T-helper 2 cell (primary cell): ENCODE measurements around the gene MXRA7.
"Not testable (repeated sequence)": the region's sequence is repeated elsewhere in the genome, so short reads cannot be mapped to it uniquely, and the experiment has no call there.

Experiments used
- DNase-seq, 5 experiments: peaks; one replicate each; pipeline versions ENCODE4 v3.0.0 to v3.0.0-alpha.2; 2012 to 2022

MXRA7 gene

DNA sequence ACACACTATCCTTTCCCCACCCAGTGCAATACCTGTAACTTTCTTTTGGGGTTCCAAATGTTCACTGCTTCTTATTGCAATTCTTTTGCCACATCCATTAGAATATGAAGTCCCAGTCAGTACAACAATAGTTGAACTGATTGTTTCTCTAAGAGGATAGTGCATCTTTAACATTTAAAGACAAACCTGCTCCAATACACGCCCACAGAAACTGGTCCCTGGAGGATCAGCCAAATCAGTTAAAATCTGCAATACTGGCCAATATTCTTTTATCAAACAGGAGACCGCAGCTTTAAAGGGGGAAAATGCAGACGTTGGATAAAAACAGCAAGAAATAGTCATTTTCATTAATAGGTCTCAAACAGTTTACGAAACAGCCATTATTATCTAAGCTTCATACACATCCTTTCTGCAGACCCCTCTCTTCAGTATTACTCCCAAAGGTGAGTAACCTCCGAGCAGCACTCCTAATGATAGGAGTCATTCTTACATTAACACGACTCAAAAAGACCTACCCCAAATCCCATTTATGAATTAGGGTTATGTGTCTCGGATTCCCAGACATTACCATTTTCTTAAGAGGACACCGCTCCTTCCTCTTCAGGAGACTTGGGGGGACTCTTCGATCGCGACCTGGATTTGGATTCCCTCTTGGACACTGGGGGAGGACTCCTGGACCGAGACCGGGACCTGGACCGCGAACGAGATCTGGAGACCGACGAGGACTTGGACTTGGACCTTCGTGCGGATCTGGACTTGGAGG, 25.0 kb upstream of the MXRA7 start:
- DNase-seq = no peak

- peak in 1 of 5 experiments; percentile 66 for DNase-seq
Measured at GRCh38 chr17:76735006-76735405, 24.2 kb upstream of the MXRA7 start.

- peak in 1 of 5 experiments; percentile 58 for DNase-seq
Measured at GRCh38 chr17:76734080-76734840, 23.5 kb upstream of the MXRA7 start.

DNA sequence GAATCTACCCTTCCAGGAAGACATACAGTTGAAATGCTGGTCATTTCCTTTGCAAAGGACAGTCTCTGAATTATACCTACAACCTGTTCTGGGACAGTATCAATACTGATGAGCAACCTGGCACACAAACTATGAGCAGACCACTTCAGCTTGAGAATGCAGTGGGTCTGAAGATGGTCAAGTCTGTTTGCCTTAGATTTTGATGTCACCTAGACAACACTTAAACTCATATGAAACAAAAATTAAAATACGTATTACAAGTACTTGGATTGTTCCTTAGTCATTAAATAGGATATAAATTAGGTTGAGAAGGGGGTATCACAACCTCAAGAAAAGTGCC, 22.8 kb upstream of the MXRA7 start:
- no peak for DNase-seq

- no peak for DNase-seq
Measured at GRCh38 chr17:76732734-76733617, 22.2 kb upstream of the MXRA7 start.

DNA sequence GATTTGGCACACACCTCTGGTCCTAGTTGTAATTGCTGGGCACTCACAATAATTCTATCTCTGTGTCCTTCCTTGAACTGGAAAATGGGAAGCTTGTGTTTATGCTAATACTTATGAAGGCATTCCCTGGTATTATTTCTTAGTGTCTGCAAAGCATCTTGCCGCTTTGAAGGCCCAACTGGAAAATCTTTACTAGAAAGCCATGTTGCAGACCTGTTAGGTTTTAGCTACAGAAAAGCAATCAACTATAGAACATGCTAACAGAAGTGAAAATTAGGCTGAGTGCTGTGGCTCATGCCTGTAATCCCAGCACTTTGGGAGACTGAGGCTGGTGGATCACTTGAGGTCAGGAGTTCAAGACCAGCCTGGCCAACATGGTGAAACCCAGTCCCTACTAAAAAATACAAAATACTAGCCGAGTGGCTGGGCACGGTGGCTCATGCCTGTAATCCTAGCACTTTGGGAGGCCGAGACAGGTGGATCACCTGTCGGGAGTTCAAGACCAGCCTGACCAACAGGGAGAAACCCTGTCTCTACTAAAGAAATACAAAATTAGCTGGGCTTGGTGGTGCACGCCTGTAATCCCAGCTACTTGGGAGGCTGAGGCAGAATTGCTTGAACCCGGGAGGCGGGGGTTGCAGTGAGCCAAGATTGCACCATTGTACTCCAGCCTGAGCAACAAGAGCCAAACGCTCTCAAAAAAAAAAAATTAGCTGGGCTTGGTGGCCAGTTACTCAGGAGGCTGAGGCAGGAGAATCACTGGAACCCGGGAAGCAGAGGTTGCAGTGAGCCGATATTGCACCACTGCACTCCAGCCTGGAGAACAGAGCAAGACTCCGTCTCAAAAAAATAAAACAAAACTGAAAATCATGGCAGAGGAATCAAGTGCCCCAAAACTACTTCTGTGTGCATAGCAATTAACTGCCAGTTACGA, 21.3 kb upstream of the MXRA7 start:
- DNase-seq = not testable (repeated sequence)

DNA sequence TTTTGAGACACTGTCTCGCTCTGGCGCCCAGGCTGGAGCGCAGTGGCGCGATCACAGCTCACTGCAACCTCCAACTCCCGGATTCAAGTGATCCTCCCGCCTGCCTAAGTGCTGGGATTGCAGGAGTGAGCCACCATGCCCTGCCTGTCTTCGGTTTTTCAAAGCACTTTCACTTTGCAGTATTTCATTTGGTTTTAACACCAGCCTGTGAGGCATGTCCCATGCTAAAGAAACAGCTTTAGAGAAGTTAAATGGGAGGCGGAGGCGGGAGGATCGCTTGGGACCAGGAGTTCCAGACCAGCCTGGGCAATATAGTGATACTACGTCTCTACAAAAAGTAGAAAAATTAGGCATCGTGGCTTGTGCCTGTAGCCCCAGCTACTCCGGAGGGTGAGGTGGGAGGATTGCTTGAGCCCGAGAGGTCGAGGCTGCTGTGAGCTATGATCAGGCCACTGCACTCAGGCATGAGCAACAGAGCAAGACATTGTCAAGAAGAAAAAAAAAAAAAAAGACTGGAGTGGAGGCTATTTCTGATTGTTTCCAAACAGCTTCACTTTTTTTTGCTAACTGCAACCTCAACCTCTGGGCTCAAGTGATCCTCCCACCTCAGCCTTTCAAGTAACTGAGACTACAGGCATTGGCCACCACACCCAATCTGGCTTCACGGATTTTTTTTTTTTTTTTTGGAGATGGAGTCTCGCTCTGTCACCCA, 17.1 kb upstream of the MXRA7 start:
- peak in 1 of 5 experiments; percentile 65 for DNase-seq

GRCh38 chr17:76726776-76727718, 16.3 kb upstream of the MXRA7 start, which contains the start of gene METTL23:
TSS of gene METTL23 (plus strand) at chr17:76726839. CDS start at chr17:76729711, 2,872 bp downstream.
- DNase-seq = peak; percentile 66 to 97 (median 84)

DNA sequence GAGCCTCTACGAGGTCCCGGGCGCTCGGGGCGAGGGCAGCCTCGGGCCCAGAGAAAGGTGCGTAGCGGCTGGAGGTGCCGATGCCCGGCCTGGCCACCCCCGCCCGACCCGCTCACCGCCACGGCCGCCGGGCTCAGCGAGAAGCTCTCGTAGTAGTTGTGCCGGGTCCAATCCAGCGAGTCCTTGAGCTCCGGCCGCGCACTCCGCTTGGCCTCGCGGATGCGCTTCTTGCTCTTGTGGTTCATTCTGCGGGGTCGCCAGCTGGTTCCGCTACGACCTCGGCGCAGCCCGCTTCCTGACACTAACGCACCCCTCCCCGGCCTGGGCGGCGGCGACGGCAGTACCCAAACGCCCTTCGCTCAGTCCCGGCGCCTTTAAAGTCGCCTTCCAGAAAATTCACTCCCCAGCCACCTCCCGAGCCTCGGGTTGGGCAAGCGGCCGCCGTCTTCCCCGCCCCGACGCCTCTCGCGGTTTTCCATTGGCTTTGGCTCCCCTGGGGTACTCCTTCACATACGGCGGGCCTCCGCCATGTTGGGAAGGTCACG, 15.5 kb upstream of the MXRA7 start, which contains the start of gene JMJD6:
Gene JMJD6 (minus strand): TSS at position 376 of the 545 bp plus-strand sequence. CDS start 131 bp downstream, at position 245.
- peak in 2 of 5 experiments; percentile 90 to 98 for DNase-seq

DNA sequence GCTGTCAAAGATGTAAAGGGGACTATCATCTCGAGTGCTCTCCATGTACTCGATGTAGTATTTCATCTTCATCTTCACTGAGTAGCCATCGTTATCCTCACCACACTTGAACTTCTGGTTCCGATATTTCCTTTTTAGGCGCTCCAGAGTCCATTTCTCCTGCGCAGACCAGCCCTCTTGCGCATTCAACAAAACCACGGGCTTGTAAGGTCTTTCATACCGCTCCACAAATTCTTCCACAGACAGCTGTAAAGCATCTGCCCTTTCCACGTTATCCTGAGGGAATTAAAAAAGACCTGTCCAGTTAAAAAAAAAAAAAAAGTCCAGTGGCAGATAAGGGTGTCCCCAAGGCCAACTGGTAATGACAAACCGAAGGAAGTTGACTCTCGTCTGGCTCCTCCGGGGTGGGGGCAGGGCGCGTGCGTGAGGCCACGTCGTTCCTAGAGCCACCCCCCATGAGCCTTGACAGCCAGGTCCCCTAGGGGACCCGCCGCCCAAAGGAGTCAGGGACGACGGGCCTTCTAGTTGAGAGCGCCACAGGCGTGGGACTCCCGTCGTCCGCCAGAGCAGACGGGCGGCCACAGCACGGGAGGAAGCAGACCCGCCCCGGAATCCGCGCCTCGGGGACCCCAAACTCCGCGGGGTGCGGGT, 14.9 kb upstream of the MXRA7 start:
- DNase-seq = peak; percentile 37 to 86 (median 65)

GRCh38 chr17:76723812-76724211, 13.0 kb upstream of the MXRA7 start:
- DNase-seq = no peak

DNA sequence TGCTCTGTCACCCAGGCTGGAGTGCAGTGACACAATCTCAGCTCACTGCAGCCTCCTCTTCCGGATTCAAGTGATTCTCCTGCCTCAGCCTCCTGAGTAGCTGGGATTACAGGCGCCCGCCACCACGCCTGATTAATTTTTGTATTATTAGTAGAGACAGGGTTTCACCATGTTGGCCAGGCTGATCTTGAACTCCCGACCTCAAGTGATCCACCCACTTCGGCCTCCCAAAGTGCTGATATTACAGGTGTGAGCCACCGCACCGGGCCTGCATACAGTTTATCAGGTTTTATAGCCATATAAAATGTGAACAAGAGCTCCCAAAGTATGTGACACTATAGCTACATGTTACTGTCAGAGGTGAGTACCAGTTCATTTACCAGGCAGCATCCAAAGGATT, 12.2 kb upstream of the MXRA7 start:
- not testable (repeated sequence) for DNase-seq

GRCh38 chr17:76722279-76722678, 11.5 kb upstream of the MXRA7 start:
- no peak for DNase-seq

DNA sequence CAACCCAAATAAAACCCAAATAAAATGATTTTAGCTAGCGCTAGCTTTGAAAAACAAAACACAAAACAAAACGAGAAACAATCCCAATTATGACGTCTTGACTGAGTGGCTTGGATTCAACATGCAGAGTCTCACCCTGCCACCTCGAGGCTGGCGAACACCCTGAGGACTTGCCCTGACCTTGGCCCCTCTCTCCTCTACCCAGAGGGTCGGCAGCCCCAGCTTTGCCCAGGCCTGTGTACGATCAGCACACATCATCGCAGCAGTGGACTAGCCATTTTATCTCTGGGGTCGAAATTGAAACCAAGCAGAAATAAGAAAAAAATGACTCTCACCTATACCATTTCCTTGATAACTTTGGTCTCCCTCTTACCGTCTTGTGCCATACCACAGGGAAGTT, 10.7 kb upstream of the MXRA7 start:
- no peak for DNase-seq

GRCh38 chr17:76720941-76721340, 10.2 kb upstream of the MXRA7 start:
- DNase-seq = no peak

DNA sequence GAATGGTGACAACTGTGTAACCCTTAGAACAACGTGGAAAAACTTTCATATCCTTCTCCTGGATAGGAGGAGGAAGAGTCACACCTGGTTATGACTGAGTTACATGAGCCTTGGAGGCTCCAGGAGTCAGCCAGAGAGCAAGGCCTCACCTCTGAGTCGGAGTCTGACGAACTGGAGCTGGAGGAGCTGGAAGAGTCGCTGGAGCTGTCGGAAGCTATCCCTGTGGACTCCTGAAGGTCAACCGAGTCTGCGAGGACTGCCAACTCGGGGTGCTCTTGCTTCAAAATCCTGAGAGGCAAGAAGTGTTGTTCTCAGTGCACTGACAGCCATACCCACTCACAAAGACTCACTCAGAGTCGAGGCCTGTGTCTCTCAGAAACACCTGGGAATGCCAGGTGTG, 9.4 kb upstream of the MXRA7 start:
- DNase-seq = no peak

- DNase-seq = no peak
Measured at GRCh38 chr17:76718516-76718915, 7.8 kb upstream of the MXRA7 start.

DNA sequence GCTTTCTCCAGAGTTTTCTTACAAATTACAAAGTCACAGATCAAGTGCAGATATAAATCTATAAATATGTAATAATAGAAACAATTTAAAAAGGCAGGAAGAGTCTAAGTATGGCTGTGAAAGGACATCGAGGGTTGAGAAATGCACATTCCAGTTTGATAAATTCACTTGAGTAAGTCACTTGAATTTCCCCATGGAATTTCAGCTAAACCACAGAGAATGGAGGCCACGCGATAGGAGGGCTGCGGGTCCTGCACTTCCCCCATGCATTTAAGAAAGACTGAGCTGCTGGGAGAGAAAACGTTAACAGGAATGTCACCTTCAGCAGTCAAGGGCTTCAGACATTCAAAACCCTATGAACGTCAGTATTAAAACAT, 6.1 kb upstream of the MXRA7 start:
- no peak for DNase-seq
